ENCODE measurements around the gene PKP3. TPM values are rescaled to one million over a fixed set of nuclear protein-coding genes. Genes with fewer than 3 reads are reported as not detected.

Gene PKP3
- total and polyA plus RNA-seq, 2 donors from 2014 or later: 1.9 to 3.6 TPM

DNA sequence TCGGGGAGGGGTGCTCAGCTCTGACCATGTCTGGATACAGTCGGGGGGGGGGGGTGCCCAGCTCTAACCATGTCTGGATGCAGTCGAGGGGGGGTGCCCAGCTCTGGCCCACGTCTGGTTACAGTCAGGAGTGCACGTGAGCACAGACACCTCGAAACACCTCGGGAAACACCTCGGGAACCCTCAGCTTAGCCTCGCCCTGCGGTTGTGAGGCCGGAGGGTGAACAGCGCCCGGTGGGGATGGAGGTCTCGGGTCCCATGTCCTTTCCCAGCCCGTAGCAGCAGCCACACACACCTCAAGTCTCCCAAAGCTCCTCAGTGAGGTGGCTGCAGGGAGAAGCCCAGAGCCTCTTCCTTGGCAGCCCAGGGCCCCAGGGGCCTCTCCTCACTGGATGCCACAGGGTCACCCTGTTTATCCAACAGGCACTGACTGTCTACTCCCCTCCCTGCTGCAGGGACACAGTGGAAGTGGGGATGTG is 18.7 kb downstream of the PKP3 start:
- intact Hi-C loops (cut with DNase I): no loop called here
- Histone ChIP-seq H3K27ac (ENCODE audit: low read depth in 2 of 2, low read length in 2 of 2) (no peak overlapping the region), H3K27me3 (ENCODE audit: control insufficient read depth, insufficient read depth, low read length) (no peaks in the 10 kb centered on the region), H3K9ac (ENCODE audit: low read length in 3 of 3) (no peak overlapping the region), H3K4me3 (ENCODE audit: low read length in 3 of 3) (no peak overlapping the region), H3K4me1 (ENCODE audit: control insufficient read depth in 2 of 3, insufficient read depth in 2 of 3, low read depth in 1 of 3, low read length in 3 of 3) (peaks cover 0 to 43% (median 15%) of the 10 kb centered on the region in 3 donors), H3K36me3 (ENCODE audit: control insufficient read depth in 2 of 3, insufficient read depth in 3 of 3, low read length in 3 of 3) (no peaks in the 10 kb centered on the region), H3K9me3 (ENCODE audit: control insufficient read depth in 2 of 3, insufficient read depth in 1 of 3, low read length in 3 of 3) (no peaks in the 10 kb centered on the region)
- TF ChIP-seq, protein P1, sequence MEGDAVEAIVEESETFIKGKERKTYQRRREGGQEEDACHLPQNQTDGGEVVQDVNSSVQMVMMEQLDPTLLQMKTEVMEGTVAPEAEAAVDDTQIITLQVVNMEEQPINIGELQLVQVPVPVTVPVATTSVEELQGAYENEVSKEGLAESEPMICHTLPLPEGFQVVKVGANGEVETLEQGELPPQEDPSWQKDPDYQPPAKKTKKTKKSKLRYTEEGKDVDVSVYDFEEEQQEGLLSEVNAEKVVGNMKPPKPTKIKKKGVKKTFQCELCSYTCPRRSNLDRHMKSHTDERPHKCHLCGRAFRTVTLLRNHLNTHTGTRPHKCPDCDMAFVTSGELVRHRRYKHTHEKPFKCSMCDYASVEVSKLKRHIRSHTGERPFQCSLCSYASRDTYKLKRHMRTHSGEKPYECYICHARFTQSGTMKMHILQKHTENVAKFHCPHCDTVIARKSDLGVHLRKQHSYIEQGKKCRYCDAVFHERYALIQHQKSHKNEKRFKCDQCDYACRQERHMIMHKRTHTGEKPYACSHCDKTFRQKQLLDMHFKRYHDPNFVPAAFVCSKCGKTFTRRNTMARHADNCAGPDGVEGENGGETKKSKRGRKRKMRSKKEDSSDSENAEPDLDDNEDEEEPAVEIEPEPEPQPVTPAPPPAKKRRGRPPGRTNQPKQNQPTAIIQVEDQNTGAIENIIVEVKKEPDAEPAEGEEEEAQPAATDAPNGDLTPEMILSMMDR (IDR thresholded peaks at IDR 0.05; ENCODE audit: borderline replicate concordance, extremely low read depth, insufficient read depth): no peak
- FAIRE-seq (no peak), DNase-seq (peak in 1 of 5 donors; percentile 71)

- intact Hi-C loops (cut with DNase I): no loop called here
- no peaks in the 10 kb centered on the region for H3K9me3 ChIP-seq (ENCODE audit: control insufficient read depth in 2 of 3, insufficient read depth in 1 of 3, low read length in 3 of 3)
- no peaks in the 10 kb centered on the region for H3K27me3 ChIP-seq (ENCODE audit: control insufficient read depth, insufficient read depth, low read length)
- TF ChIP-seq, protein P1 (IDR thresholded peaks at IDR 0.05; ENCODE audit: borderline replicate concordance, extremely low read depth, insufficient read depth): no peak
- H3K9ac ChIP-seq (ENCODE audit: low read length in 3 of 3): no peak overlapping the region
- FAIRE-seq (no peak), DNase-seq (peak in 1 of 5 donors; percentile 59)
- no peaks in the 10 kb centered on the region for H3K36me3 ChIP-seq (ENCODE audit: control insufficient read depth in 2 of 3, insufficient read depth in 3 of 3, low read length in 3 of 3)
- no peak overlapping the region for H3K27ac ChIP-seq (ENCODE audit: low read depth in 2 of 2, low read length in 2 of 2)
- H3K4me1 ChIP-seq (ENCODE audit: control insufficient read depth in 2 of 3, insufficient read depth in 2 of 3, low read depth in 1 of 3, low read length in 3 of 3): peaks cover 0 to 40% (median 15%) of the 10 kb centered on the region in 3 donors
- H3K4me3 ChIP-seq (ENCODE audit: low read length in 3 of 3): no peak overlapping the region
These were observed 19.4 kb downstream of the PKP3 start for GRCh38 chr11:413120-414081.

DNA sequence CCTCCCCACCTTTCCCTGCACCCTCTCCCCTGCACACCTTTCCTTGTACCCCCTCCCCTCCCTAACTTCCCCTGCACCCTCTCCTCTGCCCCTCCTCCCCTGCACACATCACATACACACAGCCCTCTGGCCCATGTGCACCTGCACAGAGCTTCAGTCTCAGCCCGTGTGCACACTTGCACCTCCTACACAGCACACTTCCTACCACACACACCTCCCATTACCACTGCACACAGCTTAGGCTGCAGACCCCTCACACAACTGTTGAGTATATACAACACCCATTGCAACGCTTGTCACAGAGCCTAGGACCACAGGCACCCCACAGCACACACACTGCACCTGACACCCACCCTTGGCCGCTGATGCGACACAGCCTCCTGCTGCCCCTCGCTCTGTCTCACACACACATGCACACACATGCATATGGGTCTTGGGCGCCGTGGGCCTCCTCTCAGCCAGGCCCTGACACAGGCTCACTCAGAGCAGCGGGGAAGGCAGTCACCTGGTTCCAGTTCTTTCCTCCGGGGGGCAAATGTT is 20.4 kb downstream of the PKP3 start:
- no peaks in the 10 kb centered on the region for H3K36me3 ChIP-seq (ENCODE audit: control insufficient read depth in 2 of 3, insufficient read depth in 3 of 3, low read length in 3 of 3)
- H3K9me3 ChIP-seq (ENCODE audit: control insufficient read depth in 2 of 3, insufficient read depth in 1 of 3, low read length in 3 of 3): no peaks in the 10 kb centered on the region
- H3K4me3 ChIP-seq (ENCODE audit: low read length in 3 of 3): peak overlapping the region in 2 of 3 donors; percentile 49 to 57
- intact Hi-C loops (cut with DNase I): no loop called here
- H3K27me3 ChIP-seq (ENCODE audit: control insufficient read depth, insufficient read depth, low read length): no peaks in the 10 kb centered on the region
- FAIRE-seq (no peak), DNase-seq (no peak)
- no peak overlapping the region for H3K9ac ChIP-seq (ENCODE audit: low read length in 3 of 3)
- H3K4me1 ChIP-seq (ENCODE audit: control insufficient read depth in 2 of 3, insufficient read depth in 2 of 3, low read depth in 1 of 3, low read length in 3 of 3): peaks cover 0 to 34% (median 9%) of the 10 kb centered on the region in 3 donors
- no peak overlapping the region for H3K27ac ChIP-seq (ENCODE audit: low read depth in 2 of 2, low read length in 2 of 2)
- TF ChIP-seq, protein P1 (IDR thresholded peaks at IDR 0.05; ENCODE audit: borderline replicate concordance, extremely low read depth, insufficient read depth): no peak
